SH-SY5Y (cell line): Measurements from ENCODE around the gene SYT7.

Experiments
- GATA2 ChIP-seq: IDR thresholded peaks from 2 replicates; pipeline ENCODE4 v1.6.1; 2011; ENCODE audit warnings: mild to moderate bottlenecking, low read depth, low read length
- GATA3 ChIP-seq: IDR thresholded peaks from 2 replicates; pipeline ENCODE4 v1.6.1; 2011; ENCODE audit warnings: low read depth, mild to moderate bottlenecking, low read length, moderate library complexity

GRCh38 chr11:61586792-61587430 lies 6.0 kb upstream of the SYT7 start:
- no peak for TF ChIP-seq GATA3
- no peak for TF ChIP-seq GATA2
